GM18517 (cell line): ENCODE data around the gene CRCP.
"Not testable (repeated sequence)": the region's sequence is repeated elsewhere in the genome, so short reads cannot be mapped to it uniquely, and the experiment has no call there.

Source experiments
- ATAC-seq: cut with Tn5 transposase; IDR thresholded peaks from one replicate; pipeline ENCODE4 v1.9.1; 2021; ENCODE audit warnings: mild to moderate bottlenecking, moderate library complexity; ENCODE audit not compliant: unreplicated experiment

Gene CRCP

GRCh38 chr7:66114743-66115649 is at the start of gene CRCP:
Gene CRCP (plus strand): TSS chr7:66114847. CDS start chr7:66114963, 116 bp downstream.
- peak; percentile 82 for ATAC-seq

- ATAC-seq, result no peak
Observed at GRCh38 chr7:66069732-66070131, 44.9 kb upstream of the CRCP start.

- ATAC-seq, result no peak
Observed at GRCh38 chr7:66070222-66070621, 44.4 kb upstream of the CRCP start.

GRCh38 chr7:66072208-66072607 is 42.4 kb upstream of the CRCP start:
- not testable (repeated sequence) for ATAC-seq

- peak; percentile 95 for ATAC-seq
Observed at GRCh38 chr7:66075590-66076461, 38.8 kb upstream of the CRCP start, which contains the start of gene ASL. Gene ASL (plus strand): TSS chr7:66075819. CDS start chr7:66076082, 263 bp downstream.

GRCh38 chr7:66076462-66077329 is 38.0 kb upstream of the CRCP start:
- no peak for ATAC-seq

GRCh38 chr7:66078067-66078466 is 36.6 kb upstream of the CRCP start:
- no peak for ATAC-seq

GRCh38 chr7:66082083-66082482 is 32.6 kb upstream of the CRCP start:
- ATAC-seq, result no peak

GRCh38 chr7:66082886-66083415 is 31.7 kb upstream of the CRCP start:
- no peak for ATAC-seq

- ATAC-seq, result no peak
Observed at GRCh38 chr7:66083677-66084076, 31.0 kb upstream of the CRCP start.

- ATAC-seq, result no peak
Observed at GRCh38 chr7:66088861-66089838, 25.5 kb upstream of the CRCP start.

GRCh38 chr7:66092654-66093053 is 22.0 kb upstream of the CRCP start:
- no peak for ATAC-seq

- ATAC-seq, result no peak
Observed at GRCh38 chr7:66095010-66095409, 19.6 kb upstream of the CRCP start.

GRCh38 chr7:66099232-66099550 is 15.5 kb upstream of the CRCP start:
- ATAC-seq, result no peak

- ATAC-seq, result peak; percentile 63
Observed at GRCh38 chr7:66099551-66100407, 14.9 kb upstream of the CRCP start.

- ATAC-seq, result no peak
Observed at GRCh38 chr7:66100408-66101050, 14.1 kb upstream of the CRCP start.

GRCh38 chr7:66102168-66102567 is 12.5 kb upstream of the CRCP start:
- not testable (repeated sequence) for ATAC-seq

GRCh38 chr7:66103994-66104393 is 10.7 kb upstream of the CRCP start:
- ATAC-seq, result not testable (repeated sequence)
